H1 (cell line): ENCODE data around the gene GREB1. TPM values are rescaled to one million over a fixed set of nuclear protein-coding genes. Genes with fewer than 3 reads are reported as not detected.

ENCODE experiments used
- CTCF ChIA-PET: fragments of 300-600 bp; sonication (Branson Sonifier 250); formaldehyde crosslinking; loops from one replicate; lab custom pipeline; 2021; ENCODE audit not compliant: partially characterized antibody; lab: Charles Lee
- POLR2A ChIA-PET: fragments of 300-600 bp; sonication (Branson Sonifier 250); formaldehyde crosslinking; loops from one replicate; lab custom pipeline; 2021; ENCODE audit warnings: inconsistent platforms; ENCODE audit not compliant: partially characterized antibody; lab: Charles Lee
- DNase-seq, 2 experiments: peaks; one replicate each; pipeline versions ENCODE4 v3.0.0 to v3.0.0-alpha.2; 2010 to 2022; ENCODE audit warnings: low spot score in 2 of 2, low read depth in 1 of 2, mixed read lengths in 1 of 2
- FAIRE-seq: peaks from 2 replicates; lab custom pipeline; 2011; peaks lifted over from hg19 to GRCh38; lab: Jason Lieb, UNC
- H2AFZ ChIP-seq: 2 replicates; pipeline ENCODE4 v1.8.1; 2012; ENCODE audit warnings: low read length, inconsistent platforms
- H2AK5ac ChIP-seq: 2 replicates; pipeline ENCODE4 v1.6.1; 2013; ENCODE audit warnings: low read depth, low read length
- H2BK120ac ChIP-seq: replicated peaks from 2 replicates; pipeline ENCODE3; 2013; ENCODE audit warnings: low read depth, low read length, inconsistent platforms
- H2BK12ac ChIP-seq: 2 replicates; pipeline ENCODE4 v1.6.1; 2013; ENCODE audit warnings: low read depth, low read length
- H2BK15ac ChIP-seq: 2 replicates; pipeline ENCODE4 v1.6.1; 2013; ENCODE audit warnings: low read length
- H2BK20ac ChIP-seq: 2 replicates; pipeline ENCODE4 v1.6.1; 2013; ENCODE audit warnings: low read length
- H2BK5ac ChIP-seq: 2 replicates; pipeline ENCODE4 v1.6.1; 2013; ENCODE audit warnings: low read depth, low read length
- H3K14ac ChIP-seq: 2 replicates; pipeline ENCODE4 v1.6.1; 2013; ENCODE audit warnings: inconsistent platforms; ENCODE audit not compliant: insufficient read length
- H3K18ac ChIP-seq: 2 replicates; pipeline ENCODE4 v1.6.1; 2013; ENCODE audit warnings: low read length; ENCODE audit errors: extremely low read depth
- H3K23ac ChIP-seq: 2 replicates; pipeline ENCODE4 v1.6.1; 2013; ENCODE audit warnings: inconsistent platforms; ENCODE audit not compliant: insufficient read length
- H3K23me2 ChIP-seq: 2 replicates; pipeline ENCODE4 v1.6.1; 2013; ENCODE audit warnings: low read depth, low read length
- H3K27ac ChIP-seq: 2 replicates; pipeline ENCODE4 v1.6.1; 2011; ENCODE audit warnings: low read depth, low read length, inconsistent platforms
- H3K27me3 ChIP-seq, 4 experiments: replicated peaks in 1 of 4; 1 replicate in 1 of 4; 2 replicates in 3 of 4; pipeline versions ENCODE4 v1.6.1 to v1.8.1; 2011 to 2013; ENCODE audit warnings: low read length in 3 of 4, mild to moderate bottlenecking in 3 of 4, inconsistent platforms in 2 of 4, mixed read lengths in 2 of 4, moderate library complexity in 1 of 4; ENCODE audit not compliant: control insufficient read depth in 3 of 4, insufficient read depth in 3 of 4; ENCODE audit errors: extremely low read depth in 1 of 4
- H3K36me3 ChIP-seq, 4 experiments: 2 replicates each; pipeline versions ENCODE4 v1.6.1 to v1.8.1; 2011 to 2013; ENCODE audit warnings: mild to moderate bottlenecking in 4 of 4, low read length in 3 of 4, moderate library complexity in 2 of 4, control low read depth in 1 of 4, inconsistent platforms in 1 of 4; ENCODE audit not compliant: insufficient read depth in 4 of 4, control insufficient read depth in 2 of 4
- H3K4ac ChIP-seq: replicated peaks from 2 replicates; pipeline ENCODE3; 2013; ENCODE audit warnings: low read length, low read depth, mixed read lengths, inconsistent platforms; ENCODE audit not compliant: insufficient read length
- H3K4me1 ChIP-seq, 4 experiments: replicated peaks in 1 of 4; 1 replicate in 1 of 4; 2 replicates in 3 of 4; pipeline versions ENCODE4 v1.6.1 to v1.8.1; 2011 to 2013; ENCODE audit warnings: low read length in 3 of 4, inconsistent platforms in 2 of 4, mixed read lengths in 1 of 4; ENCODE audit not compliant: insufficient read depth in 4 of 4, control insufficient read depth in 3 of 4
- H3K4me2 ChIP-seq, 2 experiments: 2 replicates each; pipeline versions ENCODE4 v1.6.1 to v1.8.1; 2011 to 2013; ENCODE audit warnings: low read depth in 2 of 2, low read length in 2 of 2, control low read depth in 1 of 2, inconsistent platforms in 1 of 2, mild to moderate bottlenecking in 1 of 2; ENCODE audit not compliant: insufficient read depth in 1 of 2
- H3K4me3 ChIP-seq, 4 experiments: fragments of 200-600, 300-600 bp in 1 of 4; sonication (generic), shearing (Covaris generic), sonication (Bioruptor Twin) in 1 of 4; 2 replicates each; pipeline versions ENCODE4 v1.5.1 to v1.8.1; 2011 to 2016; ENCODE audit warnings: low read length in 4 of 4, low read depth in 3 of 4, control low read depth in 2 of 4, inconsistent platforms in 2 of 4, mild to moderate bottlenecking in 2 of 4, mixed read lengths in 1 of 4, moderate library complexity in 1 of 4; ENCODE audit not compliant: insufficient read depth in 2 of 4; ENCODE audit errors: extremely low read depth in 1 of 4
- H3K56ac ChIP-seq: replicated peaks from 2 replicates; pipeline ENCODE3; 2013; ENCODE audit warnings: low read depth, mild to moderate bottlenecking, mixed read lengths, low read length, inconsistent platforms; ENCODE audit not compliant: insufficient read length
- H3K79me1 ChIP-seq: 2 replicates; pipeline ENCODE4 v1.6.1; 2013; ENCODE audit warnings: low read depth, low read length, control low read depth
- H3K79me2 ChIP-seq, 2 experiments: 2 replicates each; pipeline versions ENCODE4 v1.6.1 to v1.8.1; 2012 to 2013; ENCODE audit warnings: low read length in 2 of 2, mild to moderate bottlenecking in 2 of 2, inconsistent platforms in 1 of 2; ENCODE audit not compliant: insufficient read depth in 2 of 2, control insufficient read depth in 1 of 2
- H3K9ac ChIP-seq, 4 experiments: replicated peaks in 1 of 4; 1 replicate in 1 of 4; 2 replicates in 3 of 4; pipeline versions ENCODE4 v1.6.1 to v1.8.1; 2011 to 2013; ENCODE audit warnings: low read depth in 3 of 4, low read length in 3 of 4, control low read depth in 2 of 4, mild to moderate bottlenecking in 2 of 4, moderate library complexity in 2 of 4, inconsistent platforms in 1 of 4; ENCODE audit errors: extremely low read depth in 1 of 4
- H3K9me3 ChIP-seq, 2 experiments: 2 replicates each; pipeline versions ENCODE4 v1.6.1 to v1.8.1; 2012 to 2013; ENCODE audit warnings: mild to moderate bottlenecking in 2 of 2, moderate library complexity in 2 of 2, control low read depth in 1 of 2, inconsistent platforms in 1 of 2, low read depth in 1 of 2, low read length in 1 of 2, mixed read lengths in 1 of 2; ENCODE audit not compliant: insufficient read depth in 2 of 2
- H4K20me1 ChIP-seq, 2 experiments: replicated peaks in 1 of 2; 2 replicates each; pipeline versions ENCODE3 to v1.8.1; 2011 to 2013; ENCODE audit warnings: inconsistent platforms in 2 of 2, low read length in 2 of 2, mild to moderate bottlenecking in 1 of 2; ENCODE audit not compliant: insufficient read depth in 2 of 2, control insufficient read depth in 1 of 2
- H4K5ac ChIP-seq: 2 replicates; pipeline ENCODE4 v1.6.1; 2013; ENCODE audit warnings: low read length, low read depth, mixed read lengths, inconsistent platforms; ENCODE audit not compliant: insufficient read length
- H4K8ac ChIP-seq: 2 replicates; pipeline ENCODE4 v1.8.0; 2013; ENCODE audit warnings: mild to moderate bottlenecking, moderate library complexity, low read length, inconsistent platforms; ENCODE audit not compliant: insufficient read depth; ENCODE audit errors: extremely low read depth
- H4K91ac ChIP-seq: replicated peaks from 2 replicates; pipeline ENCODE3; 2013; ENCODE audit warnings: low read length, mixed read lengths, inconsistent platforms; ENCODE audit not compliant: insufficient read length
- BACH1 ChIP-seq: IDR thresholded peaks from 2 replicates; pipeline ENCODE4 v1.6.1; 2012; ENCODE audit warnings: low read length, improper control_type of control experiment
- CBX8 ChIP-seq: fragments of 300-800, 300-1000 bp; sonication (generic); IDR thresholded peaks from 2 replicates; pipeline ENCODE4 v1.7.1; 2016; ENCODE audit warnings: low read depth, low read length, borderline replicate concordance
- CTBP2 ChIP-seq: IDR thresholded peaks from 2 replicates; pipeline ENCODE4 v1.7.0; 2011; ENCODE audit warnings: borderline replicate concordance, mild to moderate bottlenecking, moderate library complexity, mixed read lengths, low read length; ENCODE audit not compliant: insufficient read depth, insufficient read length
- GTF2F1 ChIP-seq: IDR thresholded peaks from 2 replicates; pipeline ENCODE4 v1.6.1; 2012; ENCODE audit warnings: low read depth, low read length, improper control_type of control experiment, borderline replicate concordance
- SP4 ChIP-seq: IDR thresholded peaks from 2 replicates; pipeline ENCODE4 v1.6.1; 2012; ENCODE audit warnings: low read length, inconsistent platforms
- WGBS, 2 experiments: shearing (Covaris generic) in 1 of 2; methylation state at CpG; one replicate each; pipeline versions ENCODE4 v1.1.6 to v1.1.7; 2013 to 2015; ENCODE audit warnings: low lambda C conversion rate in 2 of 2, mixed read lengths in 2 of 2, inconsistent platforms in 1 of 2, low coverage in 1 of 2, missing lambda C conversion rate in 1 of 2; ENCODE audit not compliant: insufficient replicate concordance in 2 of 2, insufficient coverage in 1 of 2, insufficient read length in 1 of 2; ENCODE audit errors: extremely low coverage in 1 of 2, missing lambda C conversion rate in 1 of 2; 5-methylcytosine and 5-hydroxymethylcytosine counted together
- polyA plus RNA-seq, 7 experiments: library from polyadenylated mRNA; depleted of rRNA in 3 of 7; stranded (reverse) in 5 of 7; unstranded in 2 of 7; fragments of >200 nt in 5 of 7; fragments of 200-250 nt in 2 of 7; gene quantifications; 1 replicate in 5 of 7; 2 replicates in 1 of 7; 4 replicates in 1 of 7; pipeline versions ENCODE4 v1.2.1 to v1.2.3, GENCODE V29; 2011 to 2013; ENCODE audit warnings: missing spikeins in 2 of 7, mixed read lengths in 2 of 7
- total RNA-seq: library from RNA; stranded (reverse); fragmentation: NEBNext Ultra II Directional; extraction: Animal tissue kit (Norgen Biotek cat#: 25700); gene quantifications from 2 replicates; pipeline ENCODE4 v1.2.1, GENCODE V29; 2021

The GREB1 gene
- total and polyA plus RNA-seq, 2 of the 8 experiments (the other 6 are each of a cell fraction or from before 2014, with no cell fraction given): 7.9 to 43.4 TPM

- 83% methylated on average over 9 of the region's 9 CpGs; no CpG with 5 or more reads in 1 of the 2 experiments for WGBS, 2 experiments
- Histone ChIP-seq H2BK5ac (no peak overlapping the region), H2BK15ac (no peak overlapping the region), H3K9ac (no peak overlapping the region), H3K4ac (no peak overlapping the region)
- TF ChIP-seq BACH1 (no peak), SP4 (no peak), CBX8 (no peak), CTBP2 (no peak), GTF2F1 (no peak)
- TF ChIP-seq, all 59 proteins: peak for 0
- no peaks in the 10 kb centered on the region; a peak in 1 of 8 replicates for H3K36me3 ChIP-seq
- H3K23me2 ChIP-seq: no peaks in the 10 kb centered on the region
- H4K5ac ChIP-seq: no peak overlapping the region
- FAIRE-seq (no peak), DNase-seq (no peak)
- ChIA-PET POLR2A (interaction anchor here (0.5 kb wide), 1 partner anchor 175 kb away, joined by 3 read pairs; no protein-coding TSS in a partner anchor), CTCF (interaction anchor here (0.9 to 21.3 kb wide), 8 partner anchors 7 to 86 kb away, joined by 3 to 558 read pairs (median 6); partner anchors contain the start of gene GREB1)
- H2AK5ac ChIP-seq: no peak overlapping the region
- no peak overlapping the region for H3K18ac ChIP-seq
- no peak overlapping the region for H3K4me2 ChIP-seq
- no peaks in the 10 kb centered on the region for H3K79me2 ChIP-seq
- no peak overlapping the region for H3K56ac ChIP-seq
- H4K8ac ChIP-seq: no peak overlapping the region
- H3K27me3 ChIP-seq: no peaks in the 10 kb centered on the region
- H2BK120ac ChIP-seq: no peak overlapping the region
- peaks cover 3 to 13% (median 10%) of the 10 kb centered on the region in 4 experiments for H3K4me1 ChIP-seq
- no peak overlapping the region for H3K14ac ChIP-seq
- no peak overlapping the region for H2BK12ac ChIP-seq
- no peak overlapping the region for H3K27ac ChIP-seq
- no peak overlapping the region for H3K4me3 ChIP-seq
- H3K23ac ChIP-seq: no peak overlapping the region
- no peaks in the 10 kb centered on the region for H3K9me3 ChIP-seq
- H2AFZ ChIP-seq: no peak overlapping the region
- no peaks in the 10 kb centered on the region for H3K79me1 ChIP-seq
- no peak overlapping the region for H4K91ac ChIP-seq
- peaks cover 0 to 6% of the 10 kb centered on the region in 2 experiments for H4K20me1 ChIP-seq
- H2BK20ac ChIP-seq: no peak overlapping the region
These were observed 39.2 kb downstream of the GREB1 start for GRCh38 chr2:11572996-11573395.
